ENCODE measurements around the gene MEX3D. TPM values are rescaled to one million over a fixed set of nuclear protein-coding genes. Genes with fewer than 3 reads are reported as not detected.
A peak's percentile ranks its signal among the peaks of the same experiment; 100 is the strongest.

Gene MEX3D
- total and polyA plus RNA-seq, 2 of the 4 experiments (the other 2 are of a cell fraction) = 9.1 to 9.6 TPM

GRCh38 chr19:1549332-1549945, 18.7 kb downstream of the MEX3D start:
- H2BK5ac ChIP-seq (ENCODE audit: low read depth, low read length, poor library complexity, severe bottlenecking) = peak overlapping the region; percentile 45
- H4K8ac ChIP-seq (ENCODE audit: low read depth in 2 of 2, low read length in 2 of 2) = no peak overlapping the region
- dilution Hi-C loops (cut with HindIII; ENCODE audit: low sequenced_read_pairs, unreplicated experiment) = no loop called here
- CTCF ChIA-PET = no interaction called here
- no peak overlapping the region for H3K23ac ChIP-seq (ENCODE audit: low read depth, low read length)
- no peaks in the 10 kb centered on the region for H3K4me1 ChIP-seq (ENCODE audit: control insufficient read depth, insufficient read depth, low read length)
- H2AK9ac ChIP-seq (replicated peaks; ENCODE audit: low read depth, low read length, poor library complexity) = no peak overlapping the region
- H3K4me2 ChIP-seq (ENCODE audit: low read depth, low read length) = no peak overlapping the region
- no peak overlapping the region for H2AFZ ChIP-seq (replicated peaks; ENCODE audit: low read length, poor library complexity)
- in situ Hi-C loops (cut with MboI; ENCODE audit: low sequenced_read_pairs) = loop anchor here (25.0 kb wide), 1 partner anchor 238 kb away; no protein-coding TSS in a partner anchor
- H4K91ac ChIP-seq (ENCODE audit: insufficient read depth, low read depth, low read length) = no peak overlapping the region
- no peak overlapping the region for H3K27ac ChIP-seq (ENCODE audit: insufficient read depth, low read length)
- 84% methylated on average over 4 of the region's 4 CpGs; no CpG with 5 or more reads in 1 of the 2 experiments for WGBS, 2 experiments (ENCODE audit: extremely low coverage in 2 of 2, insufficient read length in 1 of 2)
- no peak overlapping the region for H2BK15ac ChIP-seq (ENCODE audit: low read depth, low read length)
- no peak overlapping the region for H3K4me3 ChIP-seq (ENCODE audit: insufficient read depth, low read depth, low read length)
- peaks cover 3 to 6% of the 10 kb centered on the region in 2 experiments; a peak in 2 of 4 replicates for H3K79me1 ChIP-seq (ENCODE audit: low read depth in 1 of 2, low read length in 2 of 2)
- H3K9me1 ChIP-seq (ENCODE audit: insufficient read depth, low read length) = peaks cover 3% of the 10 kb centered on the region; the same call in 1 of the 2 replicates
- DNase-seq (no peak), ATAC-seq (ENCODE audit: low read depth) (no peak)
- H2BK120ac ChIP-seq (ENCODE audit: low read depth, low read length) = no peak overlapping the region
- peaks cover 2% of the 10 kb centered on the region for H3K27me3 ChIP-seq (ENCODE audit: control insufficient read depth, insufficient read depth, low read length)
- H3K18ac ChIP-seq (ENCODE audit: low read depth, low read length) = no peak overlapping the region
- H3K56ac ChIP-seq (ENCODE audit: extremely low read depth, insufficient read depth, low read length) = no peak overlapping the region
- intact Hi-C loops (cut with micrococcal nuclease) = loop anchor here (5.0 kb wide), 1 partner anchor 248 kb away; no protein-coding TSS in a partner anchor
- H3K36me3 ChIP-seq (ENCODE audit: control insufficient read depth, insufficient read depth, low read length) = peaks cover 7% of the 10 kb centered on the region; the same call in 1 of the 2 replicates
- H3K9me3 ChIP-seq (ENCODE audit: control insufficient read depth, insufficient read depth, low read length) = no peaks in the 10 kb centered on the region
- no peak overlapping the region for H2AK5ac ChIP-seq (ENCODE audit: low read depth, low read length)
- no peak overlapping the region for H3K9ac ChIP-seq (ENCODE audit: low read depth, low read length)
- no peak overlapping the region for H2BK20ac ChIP-seq (ENCODE audit: low read depth, low read length)
- POLR2A ChIA-PET (ENCODE audit: unreplicated experiment) = no interaction called here
- H4K5ac ChIP-seq (ENCODE audit: low read depth, low read length) = no peak overlapping the region
- no peak for TF ChIP-seq MXI1 (IDR thresholded peaks at IDR 0.05; ENCODE audit: borderline replicate concordance, low read depth, low read length)
- TF ChIP-seq RAD21 (IDR thresholded peaks at IDR 0.05; ENCODE audit: low read length) = no peak
- no peak for TF ChIP-seq CTCF (conservative IDR thresholded peaks at IDR 0.05; ENCODE audit: low read depth, low read length)
- no peak for TF ChIP-seq FOS (IDR thresholded peaks at IDR 0.05; ENCODE audit: low read depth, low read length)
- TF ChIP-seq ELK1 (IDR thresholded peaks at IDR 0.05; ENCODE audit: borderline replicate concordance, low read depth, low read length) = no peak
- no peak for TF ChIP-seq SMC3 (IDR thresholded peaks at IDR 0.05; ENCODE audit: low read depth, low read length)
- no peak for TF ChIP-seq BHLHE40 (IDR thresholded peaks at IDR 0.05; ENCODE audit: low read depth, low read length)
- TF ChIP-seq MAFK (IDR thresholded peaks at IDR 0.05; ENCODE audit: low read depth, low read length) = no peak
- TF ChIP-seq USF2 (IDR thresholded peaks at IDR 0.05; ENCODE audit: low read depth, low read length) = no peak
- no peak for TF ChIP-seq RCOR1 (IDR thresholded peaks at IDR 0.05; ENCODE audit: insufficient replicate concordance, low read length)
- no peak for TF ChIP-seq CEBPB (IDR thresholded peaks at IDR 0.05; ENCODE audit: low read depth, low read length)
- no peak for TF ChIP-seq RFX5 (IDR thresholded peaks at IDR 0.05; ENCODE audit: low read depth, low read length)
- no peak for TF ChIP-seq POLR2A (IDR thresholded peaks at IDR 0.05; ENCODE audit: low read depth, low read length)
- no peak for TF ChIP-seq MAZ (IDR thresholded peaks at IDR 0.05; ENCODE audit: borderline replicate concordance, low read depth, low read length)
- no peak for TF ChIP-seq CHD1 (IDR thresholded peaks at IDR 0.05; ENCODE audit: low read depth, low read length)
- no peak for TF ChIP-seq NFE2L2 (IDR thresholded peaks at IDR 0.05; ENCODE audit: low read depth, low read length)
- H3K4ac ChIP-seq (ENCODE audit: low read depth, low read length) = no peak overlapping the region
- H3K14ac ChIP-seq (replicated peaks; ENCODE audit: low read depth, low read length) = no peak overlapping the region
- BruUV-seq (replicated peaks) = no TSS peak
- no peaks in the 10 kb centered on the region; the same call in 1 of the 2 replicates for H4K20me1 ChIP-seq (ENCODE audit: insufficient read depth, low read length)

Data from IMR-90 (cell line).